Activated CD4-positive, alpha-beta T cell treated with anti-CD3 and anti-CD28 coated beads, Interleukin-2, Interleukin-6, amounts not matched to agents 100 ng/mL and 50 ng/mL, durations not matched to agents 16 hours and 8 hours (primary cell): ENCODE measurements around the gene AS3MT.
A peak's percentile ranks its signal among the peaks of the same experiment; 100 is the strongest.
"Not testable (repeated sequence)": the region's sequence is repeated elsewhere in the genome, so short reads cannot be mapped to it uniquely, and the experiment has no call there.

Experiments used
- DNase-seq: peaks from one replicate; pipeline ENCODE4 v3.0.0-alpha.2; 2020

AS3MT gene

DNA sequence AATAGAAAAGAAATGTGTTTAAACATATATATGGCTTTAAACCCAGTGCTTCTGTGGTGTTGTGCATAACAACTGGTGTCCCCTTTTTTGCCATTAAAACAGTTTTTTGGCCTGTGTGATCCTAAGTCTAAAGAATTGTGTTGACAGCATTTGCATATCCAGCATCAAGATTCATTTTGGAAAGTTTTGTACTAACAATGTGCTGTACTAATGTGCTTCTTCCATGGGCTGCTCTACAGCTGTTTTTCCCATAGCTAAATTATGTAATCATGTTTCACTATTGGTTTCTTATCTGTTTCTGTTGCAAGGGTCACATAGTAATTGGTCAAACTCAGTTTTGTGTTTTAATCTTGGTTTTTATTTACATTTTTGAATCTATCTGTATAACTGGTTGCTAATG, 54.3 kb downstream of the AS3MT start:
- no peak for DNase-seq

DNA sequence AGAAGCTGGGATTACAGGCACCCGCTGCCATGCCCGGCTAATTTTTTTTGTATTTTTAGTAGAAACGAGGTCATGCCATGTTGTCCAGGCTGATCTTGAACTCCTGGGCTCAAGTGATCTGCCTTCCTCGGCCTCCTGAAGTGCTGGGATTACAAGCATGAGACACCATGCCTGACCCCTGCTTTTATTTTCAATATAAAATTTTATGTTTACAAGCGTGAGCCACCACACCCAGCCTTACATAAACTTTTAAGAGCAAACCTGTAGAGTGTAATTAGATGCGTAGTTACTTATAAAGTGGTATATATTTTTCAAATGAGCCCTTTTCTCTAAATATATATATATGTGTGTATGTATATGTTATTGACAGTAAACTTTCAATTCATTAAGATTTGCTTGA, 57.6 kb downstream of the AS3MT start:
- DNase-seq, result no peak

DNA sequence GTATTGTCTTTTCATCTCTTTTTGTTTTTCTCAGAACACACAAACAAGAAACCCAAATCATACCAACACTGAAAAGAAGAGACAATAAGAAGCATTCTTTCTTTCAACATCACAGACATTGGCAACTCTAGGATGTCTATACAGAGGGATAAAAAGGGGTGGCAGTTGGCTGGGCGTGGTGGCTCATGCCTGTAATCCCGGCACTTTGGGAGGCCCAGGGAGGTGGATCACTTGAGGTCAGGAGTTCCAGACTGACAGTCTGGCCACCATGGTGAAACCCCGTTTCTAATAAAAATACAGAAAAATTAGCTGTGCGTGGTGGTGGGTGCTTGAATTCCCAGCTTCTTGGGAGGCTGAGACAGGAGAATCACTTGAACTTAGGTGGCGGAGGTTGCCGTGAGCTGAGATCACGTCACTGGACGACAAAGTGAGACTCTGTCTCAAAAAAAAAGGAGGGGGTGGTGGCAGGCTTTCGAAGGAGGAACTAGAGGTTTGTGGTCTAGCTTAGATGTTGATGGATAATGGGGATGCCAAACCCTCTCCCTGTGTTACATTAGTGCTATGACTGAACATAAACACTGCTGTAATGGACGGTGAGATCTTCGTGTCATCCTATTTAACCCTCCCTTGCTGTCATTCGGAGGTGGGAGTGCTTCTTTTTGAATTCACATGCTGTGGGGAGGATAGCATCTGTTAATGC, 58.2 kb downstream of the AS3MT start:
- DNase-seq, result no peak

DNA sequence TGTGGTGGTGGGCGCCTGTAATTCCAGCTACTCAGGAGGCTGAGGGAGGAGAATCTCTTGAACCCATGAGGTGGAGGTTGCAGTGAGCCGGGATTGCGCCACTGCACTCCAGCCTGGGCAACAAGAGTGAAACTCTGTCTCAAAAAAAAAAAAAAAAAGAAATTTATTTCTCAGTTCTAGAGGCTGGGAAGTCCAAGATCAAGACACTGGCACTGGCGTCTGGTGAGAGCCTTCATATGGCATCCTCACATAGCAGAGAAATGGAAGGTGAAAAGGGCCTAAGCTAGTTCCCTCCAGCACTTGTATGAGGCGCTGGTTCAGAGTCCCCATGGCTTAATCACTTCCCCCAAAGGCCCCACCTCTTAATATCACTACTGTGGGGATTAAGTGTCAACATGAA, 59.2 kb downstream of the AS3MT start:
- DNase-seq, result not testable (repeated sequence)

GRCh38 chr10:102930720-102931119, 61.5 kb downstream of the AS3MT start:
- DNase-seq, result no peak

DNA sequence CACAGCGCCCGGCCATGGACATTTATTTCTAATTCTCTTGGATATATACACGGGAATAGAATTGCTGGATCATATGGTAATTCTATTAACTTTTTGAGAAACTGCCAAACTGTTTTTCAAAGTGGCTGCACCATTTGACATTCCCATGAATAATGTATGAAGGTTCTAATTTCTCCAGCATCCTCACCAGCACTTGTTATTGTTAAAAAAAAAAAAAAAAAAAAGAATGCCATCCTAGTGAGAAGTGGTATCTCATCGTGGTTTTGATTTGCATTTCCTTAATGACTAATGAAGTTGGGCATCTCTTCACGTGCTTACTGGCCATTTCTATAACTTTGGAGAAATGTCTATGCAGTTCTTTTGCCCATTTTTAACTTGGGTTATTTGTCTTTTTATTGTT, 62.4 kb downstream of the AS3MT start:
- DNase-seq, result no peak

GRCh38 chr10:102935505-102935904, 66.2 kb downstream of the AS3MT start:
- DNase-seq, result no peak

DNA sequence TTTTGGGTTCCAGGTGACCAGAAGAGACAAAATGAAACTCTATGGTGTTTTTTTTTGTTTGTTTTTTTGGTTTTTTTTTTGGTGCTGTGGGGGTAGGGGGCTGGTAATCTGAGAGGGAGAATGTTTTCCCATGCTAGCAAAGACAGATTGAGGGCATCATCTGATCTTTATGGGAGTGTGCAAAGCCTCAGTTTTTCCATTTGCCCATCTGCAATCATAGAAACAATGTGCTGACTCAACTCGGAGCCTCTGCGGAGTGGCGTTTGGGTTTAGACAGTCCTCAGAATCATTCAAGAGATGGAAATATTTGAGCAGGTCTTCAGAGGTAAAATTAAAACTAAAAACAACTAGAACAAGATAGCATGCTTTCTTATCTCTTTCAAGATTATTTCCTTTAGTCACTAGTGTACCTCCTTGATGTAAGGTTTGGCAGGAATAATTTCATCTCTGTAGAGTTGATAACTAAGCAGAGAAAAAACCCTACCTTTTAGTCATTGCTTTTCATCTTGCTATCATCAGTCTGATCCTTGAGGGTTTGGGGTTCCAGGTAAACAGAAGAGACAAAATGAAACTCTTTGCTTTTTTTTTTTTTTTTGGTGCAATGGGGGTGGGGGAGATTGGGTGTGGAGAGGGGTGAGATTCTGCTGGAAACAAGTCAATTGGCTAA, 66.8 kb downstream of the AS3MT start:
- DNase-seq, result peak; percentile 50

DNA sequence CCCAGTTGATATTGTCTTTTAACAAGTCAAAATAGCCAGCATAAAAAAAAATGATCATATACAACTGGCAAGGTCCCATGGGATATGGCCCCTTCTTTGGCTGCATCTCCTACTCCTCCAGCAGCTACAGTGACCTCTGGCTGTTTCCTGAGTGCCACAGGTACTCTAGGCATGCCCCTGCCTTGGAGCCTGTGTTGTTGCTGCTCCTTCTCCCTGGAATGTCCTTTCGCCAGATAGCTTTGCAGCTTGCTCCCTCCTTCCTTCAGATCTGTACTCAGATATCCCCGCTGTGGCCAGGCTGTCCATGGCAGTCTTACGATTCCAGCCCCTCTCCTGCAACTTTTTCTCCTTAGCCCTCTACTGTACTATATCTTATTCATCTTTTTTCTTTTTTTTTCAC, 72.1 kb downstream of the AS3MT start:
- DNase-seq, result no peak

GRCh38 chr10:102945449-102945848, 76.2 kb downstream of the AS3MT start:
- DNase-seq, result no peak

GRCh38 chr10:102945962-102946361, 76.7 kb downstream of the AS3MT start:
- DNase-seq, result no peak

- DNase-seq, result no peak
Measured at GRCh38 chr10:102946992-102947391, 77.7 kb downstream of the AS3MT start.

DNA sequence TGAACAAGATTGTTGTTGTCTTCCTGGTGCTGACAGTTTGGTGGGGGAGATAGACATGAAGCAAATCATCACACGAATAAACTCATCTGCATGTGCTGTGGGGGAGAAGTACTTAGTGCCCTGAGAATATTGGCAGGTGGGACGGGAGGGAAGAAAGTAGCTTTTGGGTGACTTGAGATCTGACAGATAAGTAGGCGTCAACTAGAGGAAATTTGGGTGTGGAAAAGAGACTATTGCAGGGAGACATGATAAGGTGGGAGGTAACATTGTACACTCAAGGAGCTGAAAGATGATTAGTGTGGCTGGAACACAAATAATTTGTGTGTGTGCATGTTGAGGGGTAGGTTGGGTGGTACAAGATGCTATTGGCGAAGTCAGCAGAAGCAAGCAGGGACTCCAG, 78.9 kb downstream of the AS3MT start:
- DNase-seq, result no peak

DNA sequence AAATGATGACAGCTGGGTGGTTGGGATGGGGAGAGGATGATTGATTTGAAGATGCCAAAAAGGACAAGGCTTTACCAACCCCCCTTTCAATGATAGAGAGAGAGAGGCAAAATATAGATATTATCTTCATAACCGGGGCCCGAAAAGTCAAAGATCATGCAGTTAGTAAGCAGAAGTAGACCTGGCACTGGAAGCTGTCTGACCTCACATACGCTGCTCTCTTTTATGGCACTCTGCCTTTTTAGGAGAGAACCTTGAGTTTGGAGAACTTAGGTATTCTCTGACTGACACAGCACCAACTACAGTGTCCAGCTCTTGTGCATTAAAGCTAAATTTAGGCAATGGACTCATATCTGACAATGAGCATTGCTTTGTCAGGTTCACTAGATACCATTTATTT, 79.5 kb downstream of the AS3MT start:
- DNase-seq, result no peak

- DNase-seq, result no peak
Measured at GRCh38 chr10:102949916-102950315, 80.6 kb downstream of the AS3MT start.

- no peak for DNase-seq
Measured at GRCh38 chr10:102951316-102951715, 82.0 kb downstream of the AS3MT start.
